ENCODE results near the gene MRPL45. TPM values are rescaled to one million over a fixed set of nuclear protein-coding genes. Genes with fewer than 3 reads are reported as not detected.
A peak's percentile ranks its signal among the peaks of the same experiment; 100 is the strongest.

The MRPL45 gene
- total RNA-seq, 1 donor from 2014 or later, result 53.9 TPM

- no peak for DNase-seq (ENCODE audit: low read depth)
- H3K4me3 ChIP-seq (ENCODE audit: low read depth, low read length), result no peak overlapping the region
- TF ChIP-seq CTCF (conservative IDR thresholded peaks at IDR 0.05; ENCODE audit: low read depth, low read length), result no peak
These were observed 34.0 kb downstream of the MRPL45 start for GRCh38 chr17:38330941-38331411.

GRCh38 chr17:38332735-38333134, 35.8 kb downstream of the MRPL45 start:
- no peak for DNase-seq (ENCODE audit: low read depth)
- H3K4me3 ChIP-seq (ENCODE audit: low read depth, low read length), result no peak overlapping the region
- no peak for TF ChIP-seq CTCF (conservative IDR thresholded peaks at IDR 0.05; ENCODE audit: low read depth, low read length)

- no peak overlapping the region for H3K4me3 ChIP-seq (ENCODE audit: low read depth, low read length)
- DNase-seq (ENCODE audit: low read depth), result no peak
- peak; percentile 80 for TF ChIP-seq CTCF (conservative IDR thresholded peaks at IDR 0.05; ENCODE audit: low read depth, low read length)
These were observed 36.8 kb downstream of the MRPL45 start for GRCh38 chr17:38333635-38334295.

- no peak for DNase-seq (ENCODE audit: low read depth)
- H3K4me3 ChIP-seq (ENCODE audit: low read depth, low read length), result no peak overlapping the region
- TF ChIP-seq CTCF (conservative IDR thresholded peaks at IDR 0.05; ENCODE audit: low read depth, low read length), result no peak
These were observed 37.8 kb downstream of the MRPL45 start for GRCh38 chr17:38334480-38335364.

- TF ChIP-seq CTCF (conservative IDR thresholded peaks at IDR 0.05; ENCODE audit: low read depth, low read length), result no peak
- DNase-seq (ENCODE audit: low read depth), result no peak
- no peak overlapping the region for H3K4me3 ChIP-seq (ENCODE audit: low read depth, low read length)
These were observed 39.9 kb downstream of the MRPL45 start for GRCh38 chr17:38336838-38337237.

GRCh38 chr17:38338053-38338452, 41.1 kb downstream of the MRPL45 start:
- DNase-seq (ENCODE audit: low read depth), result no peak
- no peak for TF ChIP-seq CTCF (conservative IDR thresholded peaks at IDR 0.05; ENCODE audit: low read depth, low read length)
- no peak overlapping the region for H3K4me3 ChIP-seq (ENCODE audit: low read depth, low read length)

All from epithelial cell of proximal tubule (primary cell).